ENCODE results near the gene PTH1R.

GRCh38 chr3:46922871-46923558 is 45.5 kb downstream of the PTH1R start:
- no peak for TF ChIP-seq POLR2A (IDR thresholded peaks at IDR 0.05)
- TF ChIP-seq CTCF (IDR thresholded peaks at IDR 0.05), result no peak
- TF ChIP-seq POLR2AphosphoS5 (IDR thresholded peaks at IDR 0.05; ENCODE audit: insufficient read depth in 1 of 2, low read depth in 1 of 2), result no peak

All from vagina (tissue), 2 donors.